GM12873 (cell line): ENCODE measurements around the gene POU6F2.

Source experiments
- TF ChIP-seq, protein P1 (sequence below): IDR thresholded peaks from 2 replicates; pipeline ENCODE4 v1.5.1; 2012; ENCODE audit warnings: low read depth, mild to moderate bottlenecking, moderate library complexity, low read length, control low read depth; ENCODE audit not compliant: insufficient read depth; ENCODE audit errors: missing control alignments

The POU6F2 gene

DNA sequence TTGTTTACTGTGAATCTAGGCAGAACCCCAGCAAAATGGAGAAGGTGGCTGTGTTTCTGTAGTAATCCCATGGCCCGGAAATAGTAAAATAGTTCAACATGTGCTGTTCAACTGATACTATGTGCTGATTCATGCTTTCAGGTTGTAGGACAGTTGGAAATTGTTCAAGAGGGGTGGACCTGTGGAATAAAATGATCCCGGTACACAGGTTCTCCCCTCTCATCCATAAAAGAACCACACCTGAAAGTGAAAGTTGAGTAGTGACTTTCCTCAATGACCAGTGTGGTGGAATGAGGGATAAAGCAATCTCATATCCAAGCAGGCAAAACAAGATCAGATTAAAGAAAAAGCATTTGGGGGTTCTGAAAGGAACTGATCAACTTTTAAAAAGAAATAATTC is 177.1 kb downstream of the POU6F2 start:
- TF ChIP-seq, protein P1, sequence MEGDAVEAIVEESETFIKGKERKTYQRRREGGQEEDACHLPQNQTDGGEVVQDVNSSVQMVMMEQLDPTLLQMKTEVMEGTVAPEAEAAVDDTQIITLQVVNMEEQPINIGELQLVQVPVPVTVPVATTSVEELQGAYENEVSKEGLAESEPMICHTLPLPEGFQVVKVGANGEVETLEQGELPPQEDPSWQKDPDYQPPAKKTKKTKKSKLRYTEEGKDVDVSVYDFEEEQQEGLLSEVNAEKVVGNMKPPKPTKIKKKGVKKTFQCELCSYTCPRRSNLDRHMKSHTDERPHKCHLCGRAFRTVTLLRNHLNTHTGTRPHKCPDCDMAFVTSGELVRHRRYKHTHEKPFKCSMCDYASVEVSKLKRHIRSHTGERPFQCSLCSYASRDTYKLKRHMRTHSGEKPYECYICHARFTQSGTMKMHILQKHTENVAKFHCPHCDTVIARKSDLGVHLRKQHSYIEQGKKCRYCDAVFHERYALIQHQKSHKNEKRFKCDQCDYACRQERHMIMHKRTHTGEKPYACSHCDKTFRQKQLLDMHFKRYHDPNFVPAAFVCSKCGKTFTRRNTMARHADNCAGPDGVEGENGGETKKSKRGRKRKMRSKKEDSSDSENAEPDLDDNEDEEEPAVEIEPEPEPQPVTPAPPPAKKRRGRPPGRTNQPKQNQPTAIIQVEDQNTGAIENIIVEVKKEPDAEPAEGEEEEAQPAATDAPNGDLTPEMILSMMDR, result no peak

DNA sequence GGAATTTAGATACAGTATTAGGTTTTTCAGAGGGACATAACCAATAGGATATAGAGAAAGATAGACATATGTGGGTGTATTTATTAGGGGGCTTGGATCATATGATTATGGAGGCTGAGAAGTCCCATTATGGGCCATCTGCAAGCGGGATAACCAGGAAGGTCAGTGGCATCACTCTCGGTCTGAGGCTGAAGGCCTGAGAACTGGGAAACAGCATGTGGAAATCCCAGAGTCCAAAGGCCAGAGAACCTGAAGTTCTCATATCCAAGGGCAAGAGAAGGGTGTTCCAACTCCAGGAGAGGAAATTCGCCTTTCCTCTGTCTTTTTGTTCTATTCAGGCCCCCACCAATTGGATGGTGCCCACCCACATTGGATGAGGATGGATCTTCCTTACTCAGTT is 180.7 kb downstream of the POU6F2 start:
- TF ChIP-seq, protein P1, result no peak

DNA sequence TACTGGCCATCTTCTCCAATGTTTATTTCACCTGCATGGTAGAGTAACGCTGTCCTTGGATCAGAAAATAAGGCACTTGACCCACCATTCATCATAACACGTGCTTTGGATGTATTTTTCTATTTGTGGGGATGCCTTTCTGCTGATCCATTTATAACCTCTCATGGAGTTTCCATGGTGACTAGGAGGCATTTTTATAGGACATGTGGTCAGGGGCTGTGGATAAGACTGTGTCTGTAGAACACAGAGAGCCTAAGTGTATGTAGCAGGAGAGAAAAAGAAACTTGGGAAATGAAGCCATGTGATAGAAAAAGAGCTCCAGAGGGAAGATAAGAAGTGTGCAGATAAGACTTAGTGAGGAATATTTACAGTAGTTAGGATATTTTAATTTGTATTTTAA is 184.2 kb downstream of the POU6F2 start:
- TF ChIP-seq, protein P1, result no peak

DNA sequence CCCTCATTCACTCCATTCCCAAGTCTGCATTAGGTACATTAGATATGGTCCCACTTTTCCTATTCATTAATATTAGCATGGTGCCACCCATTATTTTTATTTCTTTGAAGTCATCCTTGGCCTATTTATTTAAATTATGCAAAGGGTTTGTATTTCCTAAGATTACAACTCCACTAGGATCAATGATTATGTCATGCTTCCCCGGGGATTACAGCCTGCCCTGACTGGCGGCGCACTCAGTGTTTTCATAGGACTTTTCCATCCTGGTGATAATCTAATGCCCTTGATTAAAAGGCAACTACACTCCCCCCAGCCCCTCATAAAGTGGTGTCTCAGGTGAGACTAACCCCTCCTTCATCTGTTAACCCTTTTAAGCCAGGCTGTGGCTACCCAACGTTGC is 187.2 kb downstream of the POU6F2 start:
- TF ChIP-seq, protein P1, result no peak

DNA sequence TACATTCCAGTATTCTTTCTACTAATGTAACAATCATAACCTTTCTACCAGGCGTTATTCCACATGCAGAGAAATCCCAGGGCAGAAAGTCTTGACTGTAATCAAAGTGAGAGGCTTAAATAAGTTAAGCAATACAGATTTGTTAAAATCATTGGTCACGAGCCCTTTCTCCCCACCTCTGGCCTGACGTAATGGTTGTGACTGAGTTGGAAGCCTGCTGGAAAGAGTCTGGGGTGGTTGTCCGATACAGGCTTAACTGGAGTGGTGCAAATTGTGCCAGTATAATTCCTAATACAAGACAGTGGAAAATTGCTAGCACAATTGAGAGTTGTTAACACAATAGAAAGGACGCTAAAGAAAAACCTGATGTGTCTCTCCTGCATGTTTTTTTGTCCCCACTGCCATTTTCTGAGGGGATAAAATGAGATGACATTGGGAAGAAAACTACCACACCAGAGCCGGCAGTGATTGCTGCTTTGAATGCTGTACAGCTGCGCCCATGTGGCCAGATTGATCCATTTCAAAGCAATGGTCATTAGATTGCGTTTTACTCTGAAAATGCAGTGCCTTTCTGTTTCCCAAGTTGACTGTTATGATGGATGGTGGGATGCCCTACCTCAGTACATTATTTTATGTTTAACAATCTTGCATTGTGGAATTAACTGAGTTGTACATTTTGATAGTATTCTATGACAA is 190.8 kb downstream of the POU6F2 start:
- TF ChIP-seq, protein P1, result no peak

DNA sequence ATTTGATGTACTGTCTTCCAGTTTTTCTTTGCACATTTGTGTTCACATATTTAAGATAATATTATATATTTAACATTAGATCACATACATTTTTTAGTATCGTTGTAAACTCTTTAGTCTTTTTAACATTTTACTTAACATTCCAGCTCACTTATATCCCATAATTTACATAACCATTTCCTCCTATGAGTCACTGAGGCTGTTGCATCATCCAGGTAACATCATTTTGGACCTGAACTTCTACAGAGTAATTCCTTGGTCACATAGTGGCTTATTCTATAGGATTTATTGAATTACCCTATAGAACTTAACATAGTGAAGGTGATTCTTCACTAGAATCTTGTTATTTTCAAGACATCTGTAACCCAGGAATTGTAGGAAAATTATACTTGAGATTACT is 194.4 kb downstream of the POU6F2 start:
- TF ChIP-seq, protein P1, result no peak

DNA sequence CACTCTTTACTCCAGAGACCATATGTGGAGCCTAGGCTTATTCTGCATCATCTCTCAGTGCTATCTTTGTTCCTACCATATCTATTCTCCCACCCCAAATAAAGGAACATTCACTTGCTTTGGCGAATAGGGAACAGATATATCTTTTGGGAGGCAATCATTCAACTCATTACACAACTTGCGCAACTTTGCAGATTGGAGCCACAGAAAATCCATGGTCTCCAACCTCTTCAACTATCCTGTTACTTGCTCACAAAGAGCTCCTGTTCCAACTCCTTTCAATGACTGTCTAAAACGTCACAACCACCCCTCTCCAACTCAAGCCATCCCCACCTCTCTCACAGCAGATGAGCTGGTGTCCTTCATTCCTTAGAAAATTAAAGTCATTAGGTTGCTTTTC is 203.7 kb downstream of the POU6F2 start:
- TF ChIP-seq, protein P1, result no peak
